Stimulated activated CD8-positive, alpha-beta memory T cell treated with anti-CD3 and anti-CD28 coated beads, Interleukin-12 subunit alpha, Interleukin-12 subunit beta, amount 100 ng/mL, for 4 hours (primary cell): ENCODE data around the gene CLCC1.
"Not testable (repeated sequence)": the region's sequence is repeated elsewhere in the genome, so short reads cannot be mapped to it uniquely, and the experiment has no call there.

Source experiments
- DNase-seq: peaks from one replicate; pipeline ENCODE4 v3.0.0-alpha.2; 2020; ENCODE audit warnings: low read depth

Gene CLCC1

GRCh38 chr1:108963052-108963686 is at the start of gene CLCC1:
TSS of gene CLCC1 (minus strand) at chr1:108963484. CDS start at chr1:108950437, 13,047 bp downstream.
- peak; percentile 82 for DNase-seq

- DNase-seq = no peak
Observed at GRCh38 chr1:109011335-109011734, 48.1 kb upstream of the CLCC1 start.

DNA sequence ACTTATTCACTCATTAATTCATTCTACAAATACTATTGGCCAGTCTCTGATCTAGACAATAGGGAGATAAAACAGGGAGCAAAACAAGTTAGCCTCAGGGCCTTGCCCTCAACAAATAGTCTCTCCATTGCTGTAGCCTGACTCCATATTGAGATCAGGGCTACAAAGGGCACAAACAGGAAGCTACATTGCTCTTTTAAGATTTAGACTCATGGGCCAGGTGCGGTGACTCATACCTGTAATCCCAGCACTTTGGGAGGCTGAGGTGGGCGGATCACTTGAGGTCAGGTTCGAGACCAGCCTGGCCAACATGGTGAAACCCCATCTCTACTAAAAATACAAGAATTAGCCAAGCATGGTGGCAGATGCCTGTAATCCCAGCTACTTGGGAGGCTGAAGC is 33.3 kb upstream of the CLCC1 start:
- not testable (repeated sequence) for DNase-seq

DNA sequence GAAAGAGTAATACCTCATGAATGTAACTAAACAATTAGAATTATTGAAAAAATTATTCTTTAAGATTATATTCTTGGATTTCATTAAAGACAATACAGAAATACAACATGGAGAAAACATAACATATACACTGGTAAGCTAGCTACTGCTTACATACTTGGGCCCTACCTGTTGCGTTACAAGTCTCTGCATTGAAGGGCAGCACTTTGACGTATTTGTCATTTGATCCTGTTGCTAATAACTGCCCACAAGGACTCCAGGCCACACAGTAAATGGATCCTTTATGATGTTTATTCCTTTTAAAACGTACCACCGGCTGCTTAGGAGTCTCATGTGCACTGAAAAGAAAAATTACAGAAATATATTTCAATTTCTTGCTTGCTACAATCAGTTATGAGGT is 19.8 kb upstream of the CLCC1 start:
- no peak for DNase-seq

GRCh38 chr1:108976658-108977057 is 13.4 kb upstream of the CLCC1 start:
- no peak for DNase-seq

DNA sequence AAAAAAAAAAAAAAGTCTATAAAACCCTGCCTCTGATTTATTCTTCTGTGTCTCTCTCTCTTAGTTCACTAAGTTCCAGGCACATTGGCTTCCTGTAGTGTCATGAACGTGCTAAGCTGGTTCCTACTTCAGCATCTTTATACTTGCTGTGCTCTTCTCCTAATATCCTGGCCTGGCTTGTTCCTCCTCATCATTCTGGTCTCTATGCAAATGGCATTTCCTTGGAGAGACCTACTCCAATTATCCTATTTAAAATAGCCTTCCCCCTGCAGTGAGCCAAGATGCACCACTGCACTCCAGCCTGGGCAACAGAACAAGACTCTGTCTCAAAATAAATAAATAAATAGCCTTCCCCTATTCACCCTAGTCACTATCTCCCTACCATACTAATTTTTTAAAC is 9.7 kb upstream of the CLCC1 start:
- no peak for DNase-seq

- no peak for DNase-seq
Observed at GRCh38 chr1:108969346-108969745, 6.1 kb upstream of the CLCC1 start.

- peak; percentile 6 for DNase-seq
Observed at GRCh38 chr1:108962681-108963051, 618 bp downstream of the CLCC1 start.

DNA sequence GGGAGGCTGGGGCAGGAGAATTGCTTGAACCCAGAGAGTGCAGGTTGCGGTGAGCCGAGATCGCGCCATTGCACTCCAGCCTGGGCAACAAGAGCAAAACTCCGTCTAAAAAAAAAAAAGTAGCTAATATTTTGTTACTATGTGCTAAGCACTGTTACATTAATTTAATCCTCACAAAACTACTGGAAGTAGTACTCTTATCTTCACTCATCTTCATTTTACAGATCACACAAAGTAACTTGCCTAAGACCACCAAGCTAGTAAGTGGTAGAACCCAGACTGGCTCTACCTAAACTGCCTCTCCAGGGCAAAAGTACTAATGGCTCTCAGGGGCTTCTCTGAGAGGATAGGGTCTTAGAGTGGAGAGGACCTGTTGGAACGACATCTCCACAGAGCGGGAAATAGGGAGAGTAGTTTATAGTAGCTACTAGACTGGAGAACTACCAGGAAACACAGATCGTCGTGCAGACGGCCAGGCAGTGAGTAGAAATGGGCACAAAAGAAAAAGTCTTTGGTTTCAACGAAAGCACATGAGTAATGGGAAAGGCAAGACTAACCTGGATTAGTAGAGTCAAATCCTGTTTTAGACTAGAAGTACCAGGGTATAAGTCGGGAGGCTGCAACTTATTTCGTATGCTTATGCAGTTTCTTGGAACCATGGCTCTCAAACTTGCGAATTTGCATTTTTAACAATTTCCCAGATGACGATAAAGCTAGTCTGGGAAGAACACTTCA is 1.4 kb downstream of the CLCC1 start:
- no peak for DNase-seq

- DNase-seq = no peak
Observed at GRCh38 chr1:108961198-108961597, 2.1 kb downstream of the CLCC1 start.

GRCh38 chr1:108960719-108961118 is 2.6 kb downstream of the CLCC1 start:
- DNase-seq = no peak

DNA sequence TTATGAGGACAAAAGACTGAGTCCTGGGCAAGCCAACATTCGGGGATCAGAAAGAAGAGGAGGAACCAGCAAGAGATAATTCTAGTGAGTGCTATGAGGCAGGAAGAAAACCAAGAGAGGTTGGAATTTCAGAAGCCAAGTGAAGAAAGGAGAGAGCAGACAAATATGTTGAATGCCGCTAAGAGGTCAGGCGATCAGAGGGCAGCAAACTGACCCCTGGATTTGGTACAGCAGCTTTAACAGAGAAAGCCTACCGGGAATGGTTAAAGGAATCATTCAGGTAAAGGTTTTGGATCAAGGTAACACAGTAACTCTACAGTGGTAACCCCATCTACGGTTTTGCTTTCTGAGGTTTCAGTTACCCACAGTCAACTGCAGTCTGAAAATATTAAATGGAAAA is 5.4 kb downstream of the CLCC1 start:
- DNase-seq = no peak

- no peak for DNase-seq
Observed at GRCh38 chr1:108955881-108956280, 7.4 kb downstream of the CLCC1 start.

DNA sequence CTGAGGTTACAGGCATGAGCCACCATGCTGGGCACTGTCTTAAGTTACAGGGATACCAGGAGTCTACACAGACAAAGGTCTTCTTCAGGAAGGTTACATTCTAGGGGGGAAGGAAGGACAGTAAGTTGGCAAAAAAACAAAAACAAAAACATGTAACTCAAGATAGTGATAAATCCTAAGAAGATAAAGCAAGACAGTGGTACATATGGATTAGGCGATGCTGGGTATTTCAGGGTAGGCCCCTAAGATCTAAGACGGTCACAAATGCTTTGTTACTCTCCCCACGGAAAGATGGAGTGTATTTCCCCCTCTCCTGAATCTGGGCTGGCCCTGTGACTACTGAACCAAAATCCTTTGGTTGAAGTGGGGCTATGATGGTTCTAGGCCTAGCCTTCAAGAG is 8.2 kb downstream of the CLCC1 start:
- no peak for DNase-seq

- DNase-seq = no peak
Observed at GRCh38 chr1:108953452-108953851, 9.8 kb downstream of the CLCC1 start.

DNA sequence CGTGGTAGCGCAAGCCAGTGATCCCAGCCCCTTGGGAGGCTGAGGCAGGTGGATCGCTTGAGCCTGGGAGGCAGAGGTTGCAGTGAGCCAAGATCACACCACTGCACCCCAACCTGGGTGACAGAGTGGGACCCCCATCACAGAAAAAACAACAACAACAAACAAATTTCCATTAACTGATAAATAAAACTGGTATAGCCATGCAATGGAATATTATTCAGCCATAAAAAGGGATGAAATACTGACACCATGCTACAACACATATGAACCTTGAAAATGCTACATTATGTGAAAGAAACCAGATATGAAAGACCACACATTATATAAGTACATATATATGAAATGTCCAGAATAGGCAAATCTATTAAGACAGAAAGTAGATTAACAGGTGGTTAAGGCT is 12.0 kb downstream of the CLCC1 start:
- DNase-seq = no peak

DNA sequence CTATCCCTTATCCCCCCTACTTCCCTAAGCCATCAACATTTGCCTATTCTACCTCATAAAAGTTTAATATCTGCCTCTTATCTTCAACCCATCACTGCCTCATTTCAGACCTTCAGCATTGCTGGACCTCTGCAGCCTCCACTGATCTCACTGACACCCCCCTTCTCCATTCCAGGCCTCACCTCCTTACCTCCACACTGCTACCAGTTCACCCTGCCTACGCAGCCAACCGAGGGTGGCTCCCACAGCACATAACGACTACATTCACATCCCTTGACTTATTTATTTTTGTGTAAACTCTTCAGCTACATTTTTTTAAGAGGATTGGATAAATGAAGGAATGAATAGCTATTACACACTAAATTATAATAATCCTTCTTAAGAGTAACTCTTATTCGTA is 14.2 kb downstream of the CLCC1 start:
- no peak for DNase-seq

- DNase-seq = no peak
Observed at GRCh38 chr1:108947871-108948525, 15.3 kb downstream of the CLCC1 start.

DNA sequence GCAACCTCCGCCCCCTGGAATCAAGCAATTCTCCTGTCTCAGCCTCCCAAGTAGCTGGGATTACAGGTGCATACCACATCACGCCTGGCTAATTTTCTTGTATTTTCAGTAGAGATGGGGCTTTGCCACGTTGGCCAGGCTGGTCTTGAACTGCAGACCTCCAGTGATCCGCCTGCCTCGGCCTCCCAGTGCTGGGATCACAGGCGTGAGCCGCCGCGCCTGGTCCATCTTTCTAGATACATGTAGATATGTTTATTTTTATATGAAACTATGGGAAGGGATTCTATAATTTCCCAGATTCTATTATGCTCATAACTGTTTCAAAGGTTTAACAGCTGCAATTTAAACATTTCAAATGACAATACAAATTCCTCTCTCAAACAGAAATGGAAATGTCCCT is 27.1 kb downstream of the CLCC1 start:
- DNase-seq = no peak

DNA sequence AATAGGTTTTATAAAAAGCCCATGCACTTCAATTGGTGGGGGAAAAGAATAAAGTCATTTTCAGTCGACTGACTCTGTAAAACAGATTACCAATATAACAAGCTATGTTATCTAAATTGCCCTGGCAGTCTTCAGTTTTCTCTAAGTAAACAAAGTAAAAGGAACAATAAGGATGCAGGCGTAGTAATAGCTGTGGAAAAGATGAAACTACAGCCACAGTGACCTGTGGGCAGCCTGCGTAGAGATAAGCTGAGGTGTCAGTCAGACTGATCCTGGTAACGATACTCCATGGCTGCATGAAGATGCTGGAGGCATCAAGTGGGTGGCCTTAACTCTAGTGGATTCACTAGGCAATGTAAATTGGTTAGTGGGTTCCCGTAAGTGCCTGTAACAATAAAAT is 29.3 kb downstream of the CLCC1 start:
- DNase-seq = no peak

DNA sequence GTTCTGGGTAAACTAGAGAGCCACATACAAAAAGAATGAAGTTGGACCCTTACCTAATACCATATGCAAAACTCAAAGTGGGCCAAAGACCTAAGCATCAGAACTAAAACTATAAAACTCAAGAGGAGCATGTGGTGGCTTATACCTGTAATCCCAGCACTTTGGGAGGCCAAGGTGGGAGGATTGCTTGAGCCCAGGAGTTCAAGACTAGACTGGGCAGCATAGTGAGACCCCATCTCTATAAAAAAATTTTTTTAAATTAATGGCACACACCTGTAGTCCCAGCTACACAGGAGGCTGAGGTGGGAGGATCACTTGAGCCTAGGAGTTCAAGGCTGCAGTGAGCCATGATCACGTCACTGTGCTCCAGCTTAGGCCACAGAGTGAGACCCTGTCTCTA is 35.7 kb downstream of the CLCC1 start:
- not testable (repeated sequence) for DNase-seq

GRCh38 chr1:108925920-108926319 is 37.4 kb downstream of the CLCC1 start:
- no peak for DNase-seq

GRCh38 chr1:108916788-108917187 is 46.5 kb downstream of the CLCC1 start:
- no peak for DNase-seq
